HK-2 (cell line): Measurements from ENCODE around the gene GPR142.

Source experiments
- DNase-seq: peaks from one replicate; pipeline ENCODE4 v3.0.0-alpha.2; 2018; ENCODE audit not compliant: unreplicated experiment

Gene GPR142

GRCh38 chr17:74344658-74345057 lies 22.6 kb upstream of the GPR142 start:
- DNase-seq = no peak

- DNase-seq = no peak
Measured at GRCh38 chr17:74345433-74346241, 21.7 kb upstream of the GPR142 start.

GRCh38 chr17:74347646-74348045 lies 19.7 kb upstream of the GPR142 start:
- no peak for DNase-seq

GRCh38 chr17:74349120-74349519 lies 18.2 kb upstream of the GPR142 start:
- DNase-seq = no peak

- DNase-seq = no peak
Measured at GRCh38 chr17:74350486-74350885, 16.8 kb upstream of the GPR142 start.

GRCh38 chr17:74351552-74352210 lies 15.6 kb upstream of the GPR142 start:
- DNase-seq = no peak

DNA sequence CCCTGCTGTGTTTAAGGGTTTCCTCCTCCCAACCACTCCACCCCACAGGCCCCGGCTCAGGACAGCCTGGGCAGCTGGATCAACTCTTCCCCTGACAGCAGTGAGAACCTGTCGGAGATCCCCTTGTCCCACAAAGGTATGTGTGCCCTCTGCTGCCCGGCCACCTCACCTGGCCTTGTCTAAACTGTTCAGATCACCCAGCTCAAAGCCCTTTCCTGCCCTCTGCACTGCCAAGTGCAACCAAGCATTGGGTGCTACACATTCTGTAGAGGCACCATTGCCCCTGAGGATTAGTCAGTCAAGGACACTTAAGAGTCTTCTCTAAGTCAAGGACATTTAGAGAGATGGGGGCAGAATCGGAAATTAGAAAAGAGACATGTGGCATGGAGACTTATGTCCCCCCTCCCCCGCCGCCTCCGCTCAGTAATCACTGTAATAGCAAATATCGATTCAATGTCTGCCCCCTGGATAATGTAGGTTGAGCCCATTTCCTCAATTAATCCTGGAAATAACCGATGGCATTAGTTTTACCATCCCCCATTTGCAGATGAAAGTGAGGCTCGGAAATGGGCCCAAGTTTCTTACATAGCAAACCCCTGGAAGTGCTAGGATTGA lies 13.8 kb upstream of the GPR142 start:
- no peak for DNase-seq

DNA sequence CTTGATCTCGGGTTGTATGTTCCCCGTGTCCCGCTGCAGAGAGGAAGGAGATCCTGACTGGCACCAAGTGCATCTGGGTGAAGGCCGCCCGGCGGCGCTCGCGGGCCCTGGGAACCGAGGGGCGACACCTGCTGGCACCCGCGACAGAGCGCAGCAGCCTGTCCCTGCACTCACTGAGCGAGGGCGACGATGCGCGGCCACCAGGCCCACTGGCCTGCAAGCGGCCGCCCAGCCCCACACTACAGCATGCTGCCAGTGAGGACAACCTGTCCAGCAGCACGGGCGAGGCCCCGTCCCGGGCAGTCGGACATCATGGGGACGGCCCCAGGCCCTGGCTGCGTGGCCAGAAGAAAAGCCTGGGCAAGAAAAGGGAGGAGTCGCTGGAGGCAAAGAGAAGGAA lies 13.2 kb upstream of the GPR142 start:
- DNase-seq = peak; percentile 67

GRCh38 chr17:74354561-74354960 lies 12.7 kb upstream of the GPR142 start:
- no peak for DNase-seq

GRCh38 chr17:74355065-74355464 lies 12.2 kb upstream of the GPR142 start:
- DNase-seq = no peak

GRCh38 chr17:74356646-74357465 lies 10.4 kb upstream of the GPR142 start:
- no peak for DNase-seq

GRCh38 chr17:74357466-74357809 lies 9.9 kb upstream of the GPR142 start:
- DNase-seq = no peak

GRCh38 chr17:74358697-74359096 lies 8.6 kb upstream of the GPR142 start:
- DNase-seq = no peak

GRCh38 chr17:74359916-74360315 lies 7.4 kb upstream of the GPR142 start:
- no peak for DNase-seq

DNA sequence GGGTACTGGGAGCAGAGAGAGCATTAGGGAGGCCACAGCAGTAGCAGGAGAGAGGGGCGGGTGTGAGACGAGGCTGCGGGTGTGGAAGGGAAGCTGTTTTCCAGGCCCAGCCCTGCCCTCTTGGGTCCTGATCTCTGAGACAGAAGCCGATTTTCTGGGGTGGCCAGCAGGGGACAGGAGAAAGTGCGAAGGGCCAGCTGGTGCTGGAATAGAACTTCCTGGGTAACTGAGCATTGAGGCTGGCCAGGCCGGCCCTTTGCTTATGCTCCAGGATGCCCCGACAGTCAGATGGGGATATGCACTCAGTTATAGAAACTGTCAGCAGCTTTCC lies 6.4 kb upstream of the GPR142 start:
- DNase-seq = no peak

- peak; percentile 31 for DNase-seq
Measured at GRCh38 chr17:74361230-74362068, 5.9 kb upstream of the GPR142 start, which contains the start of gene BTBD17. Gene BTBD17, minus strand, starts transcription at chr17:74361868. Its CDS starts 49 bp downstream, at chr17:74361819.

DNA sequence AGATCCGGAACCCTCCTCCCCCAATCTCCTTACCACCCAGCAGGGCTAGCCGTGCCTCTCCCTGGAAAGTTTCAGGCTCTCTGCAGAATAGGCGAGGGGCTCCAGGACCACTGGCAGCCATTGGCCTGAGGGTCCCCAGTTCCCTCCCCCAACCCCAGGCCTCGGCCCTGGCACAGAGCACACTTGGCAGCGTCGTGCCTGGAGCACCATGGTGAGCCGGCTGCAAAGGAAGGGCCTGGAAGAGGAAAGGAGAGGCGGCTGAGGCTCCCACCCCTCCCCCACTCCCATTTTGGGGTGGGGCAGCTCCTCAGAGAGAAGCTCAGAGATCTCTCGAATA lies 5.3 kb upstream of the GPR142 start:
- no peak for DNase-seq

DNA sequence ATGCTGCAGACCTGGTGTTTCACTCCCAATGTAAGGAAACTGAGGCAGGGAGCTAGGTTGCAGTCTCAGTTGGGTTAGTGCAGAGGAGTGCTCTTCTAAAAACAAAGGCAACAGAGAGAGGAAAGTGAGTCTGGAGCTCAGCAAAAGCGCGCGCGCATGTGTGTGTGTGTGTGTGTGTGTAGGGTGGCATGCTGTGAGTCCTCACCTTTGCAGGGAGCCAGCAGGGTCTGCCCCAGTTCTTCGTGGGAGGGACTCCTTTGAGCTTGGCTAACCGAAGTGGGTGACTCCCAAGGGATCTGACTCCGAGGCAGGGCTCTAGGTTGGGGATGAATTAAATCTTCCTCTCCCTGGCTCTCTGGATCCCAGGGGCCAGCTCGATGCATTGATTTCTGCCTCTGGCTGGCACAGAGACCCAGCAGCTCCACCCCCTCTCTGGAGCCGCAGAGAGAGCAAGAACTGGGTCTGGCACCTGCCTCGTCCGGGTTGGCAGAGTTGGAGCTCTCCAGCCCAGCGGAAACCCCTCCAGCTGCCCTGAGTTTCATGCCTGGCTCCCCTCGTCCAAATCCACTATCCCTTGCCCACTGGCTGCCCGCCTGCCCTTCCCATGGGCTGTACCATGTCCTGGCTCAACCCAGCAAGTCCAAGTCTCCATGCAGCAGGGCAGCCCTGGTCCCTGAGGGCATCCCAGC lies 4.4 kb upstream of the GPR142 start:
- no peak for DNase-seq

DNA sequence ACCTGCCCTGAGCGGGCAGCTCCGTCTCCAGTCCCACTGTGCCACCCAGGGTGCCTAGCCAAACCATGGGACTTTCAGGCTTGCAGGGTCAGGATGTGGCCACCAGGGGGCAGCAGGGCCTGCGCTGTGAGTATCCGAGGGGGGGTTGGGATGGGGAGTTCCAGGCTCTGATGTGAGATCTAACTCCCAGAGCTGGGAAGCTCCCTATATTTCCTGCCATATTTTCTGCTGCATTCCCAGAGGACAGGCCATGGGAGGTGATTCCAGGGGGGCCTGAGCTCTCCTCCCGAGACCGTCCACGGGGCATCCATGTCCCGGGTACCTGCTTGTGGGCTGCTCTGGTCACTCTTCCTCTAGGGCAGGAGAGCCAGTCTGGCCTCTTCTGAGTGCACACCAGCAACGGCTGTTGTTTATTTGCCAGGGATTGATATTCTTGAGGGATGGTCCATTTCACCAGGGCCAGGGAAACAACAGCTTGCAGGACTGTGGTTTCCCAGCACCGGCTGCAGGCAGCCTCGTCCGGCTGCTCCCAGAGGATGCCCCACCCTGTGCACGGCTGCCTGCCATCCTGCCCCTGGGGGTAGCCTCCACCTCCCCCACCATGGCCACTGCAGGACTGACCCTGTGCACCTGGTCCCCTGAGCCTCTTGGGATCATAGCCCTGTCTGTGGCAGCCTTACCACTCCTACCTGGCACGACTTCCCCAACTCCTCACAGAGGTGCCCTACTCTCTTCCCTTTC lies 1.2 kb downstream of the GPR142 start:
- DNase-seq = peak; percentile 75

DNA sequence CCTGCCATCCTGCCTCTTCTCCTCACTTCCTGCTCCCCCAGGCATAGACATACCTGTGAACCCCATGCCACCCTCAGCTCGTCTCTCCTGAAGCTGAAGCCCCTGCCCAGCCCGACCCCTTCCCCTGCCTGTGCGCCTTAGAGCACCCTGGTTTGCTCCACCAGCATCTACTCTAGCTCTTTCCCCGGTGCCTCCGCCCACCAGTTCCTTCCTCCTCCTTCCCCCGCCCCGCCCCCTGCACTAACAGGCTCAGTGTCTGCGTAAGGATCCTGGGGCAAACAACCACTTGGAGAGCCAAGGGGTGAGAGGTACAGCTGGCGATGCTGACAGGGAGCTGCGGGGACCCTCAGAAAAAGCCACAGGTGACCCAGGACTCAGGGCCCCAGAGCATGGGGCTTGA lies 1.9 kb downstream of the GPR142 start:
- DNase-seq = no peak
